ENCODE data around the gene CARHSP1.

- no peak for TF ChIP-seq MAZ (IDR thresholded peaks at IDR 0.05; ENCODE audit: borderline replicate concordance, low read depth, low read length)
- TF ChIP-seq RAD21 (IDR thresholded peaks at IDR 0.05; ENCODE audit: low read length), result no peak
Measured at GRCh38 chr16:8900343-8900742, 31.5 kb upstream of the CARHSP1 start.
